ENCODE data around the gene EHMT2.
"Not testable (repeated sequence)": the region's sequence is repeated elsewhere in the genome, so short reads cannot be mapped to it uniquely, and the experiment has no call there.

EHMT2 gene

DNA sequence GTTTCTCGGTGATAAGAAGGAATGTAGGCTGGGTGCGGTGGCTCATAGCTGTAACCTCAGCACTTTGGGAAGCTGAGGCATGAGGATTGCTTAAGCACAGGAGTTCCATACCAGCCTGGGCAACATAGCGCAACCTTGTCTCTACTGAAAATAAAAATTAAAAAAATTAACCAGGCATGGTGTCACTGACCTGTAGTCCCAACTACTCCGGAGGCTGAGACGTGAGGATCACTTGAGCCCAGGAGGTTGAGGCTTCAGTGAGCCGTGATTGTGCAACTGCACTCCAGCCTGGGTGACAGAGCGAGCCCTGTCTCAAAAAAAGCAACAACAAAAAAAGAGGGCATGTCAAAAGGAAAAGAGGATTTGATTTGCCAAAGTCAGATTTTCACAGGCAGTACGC lies 38.8 kb downstream of the EHMT2 start:
- Histone ChIP-seq H3K27me3 (ENCODE audit: control insufficient read depth, insufficient read depth, low read length) (no peaks in the 10 kb centered on the region), H3K27ac (ENCODE audit: low read depth, low read length) (no peak overlapping the region), H3K9ac (ENCODE audit: low read length) (no peak overlapping the region), H3K4me3 (ENCODE audit: low read depth, low read length) (no peak overlapping the region), H3K4me1 (ENCODE audit: control insufficient read depth, insufficient read depth, low read length) (peaks cover 3% of the 10 kb centered on the region; the same call in 1 of the 2 replicates), H3K9me3 (ENCODE audit: control insufficient read depth, insufficient read depth, low read depth, low read length) (peaks cover 6% of the 10 kb centered on the region), H3K36me3 (ENCODE audit: control insufficient read depth, insufficient read depth, low read length) (peaks cover 30% of the 10 kb centered on the region)

DNA sequence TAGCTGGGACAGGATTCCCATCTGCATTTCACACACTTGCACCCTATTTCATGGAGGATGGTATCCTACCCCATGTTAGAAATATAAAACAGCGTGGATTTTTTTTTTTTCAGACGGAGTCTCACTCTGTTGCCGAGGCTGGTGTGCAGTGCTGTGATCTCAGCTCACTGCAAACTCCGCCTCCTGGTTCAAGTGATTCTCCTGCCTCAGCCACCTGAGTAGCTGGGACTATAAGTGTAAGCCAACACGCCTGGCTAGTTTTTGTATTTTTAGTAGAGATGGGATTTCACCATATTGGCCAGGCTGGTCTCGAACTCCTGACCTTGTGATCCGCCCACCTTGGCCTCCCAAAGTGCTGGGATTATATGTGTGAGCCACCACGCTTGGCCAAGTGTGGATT lies 39.7 kb downstream of the EHMT2 start:
- H3K9me3 ChIP-seq (ENCODE audit: control insufficient read depth, insufficient read depth, low read depth, low read length); H3K27me3 ChIP-seq (ENCODE audit: control insufficient read depth, insufficient read depth, low read length); H3K4me3 ChIP-seq (ENCODE audit: low read depth, low read length); H3K4me1 ChIP-seq (ENCODE audit: control insufficient read depth, insufficient read depth, low read length); H3K27ac ChIP-seq (ENCODE audit: low read depth, low read length); H3K9ac ChIP-seq (ENCODE audit: low read length): not testable (repeated sequence)
- peaks cover 30% of the 10 kb centered on the region for H3K36me3 ChIP-seq (ENCODE audit: control insufficient read depth, insufficient read depth, low read length)

DNA sequence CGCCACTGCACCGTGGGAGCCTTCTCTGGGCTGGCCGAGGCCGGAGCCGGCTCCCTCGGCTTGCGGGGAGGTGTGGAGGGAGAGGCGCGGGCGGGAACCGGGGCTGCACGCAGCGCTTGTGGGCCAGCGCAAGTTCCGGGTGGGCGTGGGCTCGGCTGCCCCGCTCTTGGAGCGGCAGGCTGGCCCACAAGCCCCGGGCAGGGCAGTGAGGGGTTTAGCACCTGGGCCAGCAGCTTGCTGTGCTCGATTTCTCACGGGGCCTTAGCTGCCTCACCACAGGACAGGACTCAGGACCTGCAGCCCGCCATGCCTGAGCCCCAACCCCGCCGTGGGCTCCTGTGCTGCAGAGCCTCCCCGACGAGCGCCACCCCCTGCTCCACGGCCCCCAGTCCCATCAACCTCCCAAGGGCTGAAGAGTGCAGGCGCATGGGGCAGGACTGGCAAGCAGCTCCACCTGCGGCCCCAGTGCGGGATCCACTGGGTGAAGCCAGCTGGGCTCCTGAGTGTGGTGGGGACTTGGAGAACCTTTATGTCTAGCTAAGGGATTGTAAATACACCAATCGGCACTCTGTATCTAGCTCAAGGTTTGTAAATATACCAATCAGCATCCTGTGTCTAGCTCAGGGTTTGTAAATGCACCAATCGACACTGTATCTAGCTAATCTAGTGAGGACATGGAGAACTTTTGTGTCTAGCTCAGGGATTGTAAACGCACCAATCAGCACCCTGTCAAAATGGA lies 45.3 kb downstream of the EHMT2 start:
- not testable (repeated sequence) for H3K4me3 ChIP-seq (ENCODE audit: low read depth, low read length); H3K4me1 ChIP-seq (ENCODE audit: control insufficient read depth, insufficient read depth, low read length); H3K36me3 ChIP-seq (ENCODE audit: control insufficient read depth, insufficient read depth, low read length); H3K9ac ChIP-seq (ENCODE audit: low read length); H3K27me3 ChIP-seq (ENCODE audit: control insufficient read depth, insufficient read depth, low read length); H3K27ac ChIP-seq (ENCODE audit: low read depth, low read length)
- peaks cover 11% of the 10 kb centered on the region for H3K9me3 ChIP-seq (ENCODE audit: control insufficient read depth, insufficient read depth, low read depth, low read length)

DNA sequence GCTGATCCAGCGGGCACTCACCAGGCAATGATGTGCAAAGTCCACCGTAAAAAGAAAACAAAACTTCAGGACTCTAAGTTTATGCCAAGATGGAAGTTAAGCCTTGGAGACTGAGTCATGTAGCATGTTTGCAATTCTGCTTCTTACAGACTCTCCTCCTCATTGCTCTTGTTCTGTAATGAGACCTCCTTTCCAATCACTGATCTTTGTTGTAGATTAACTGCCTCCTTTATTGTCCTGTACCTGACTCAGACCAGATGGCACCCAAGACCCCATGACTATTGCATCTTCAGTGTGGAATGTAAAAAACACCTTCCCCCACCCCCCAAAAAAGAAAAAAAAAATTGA lies 46.0 kb downstream of the EHMT2 start:
- Histone ChIP-seq H3K9ac (ENCODE audit: low read length) (no peak overlapping the region), H3K4me1 (ENCODE audit: control insufficient read depth, insufficient read depth, low read length) (no peaks in the 10 kb centered on the region)

DNA sequence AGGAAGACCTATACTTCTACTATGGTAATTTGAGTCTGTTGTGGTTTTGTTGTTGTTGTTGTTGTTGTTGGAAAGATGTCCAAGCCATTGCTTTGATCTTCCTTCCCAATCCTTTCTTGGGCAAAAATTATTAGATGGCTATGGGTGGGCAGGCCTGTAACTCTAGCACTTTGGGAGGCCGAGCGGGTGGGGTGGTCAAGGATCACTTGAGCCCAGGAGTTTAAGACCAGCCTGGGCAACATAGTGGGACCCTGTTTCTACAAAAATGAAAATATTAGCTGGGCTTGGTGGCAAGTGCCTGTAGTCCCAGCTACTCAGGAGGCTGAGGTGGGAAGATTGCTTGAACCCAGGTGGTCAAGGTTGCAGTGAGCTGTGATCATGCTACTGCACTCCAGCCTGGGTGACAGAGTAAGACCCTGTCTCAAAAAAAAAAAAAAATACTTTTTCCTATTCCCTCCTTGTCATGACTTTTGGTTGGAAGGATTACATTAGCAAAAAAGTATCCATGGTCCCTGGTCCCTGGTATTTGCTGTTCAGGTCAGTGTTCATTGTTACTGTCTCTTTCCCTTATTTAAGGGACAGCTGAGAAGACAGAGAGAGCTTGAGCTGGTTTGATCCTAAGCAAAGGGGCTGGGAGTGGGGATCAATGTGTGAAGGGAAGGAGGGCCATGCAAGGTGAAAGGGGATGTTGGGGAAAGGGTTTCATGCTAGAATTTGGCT lies 46.6 kb downstream of the EHMT2 start:
- Histone ChIP-seq H3K36me3 (ENCODE audit: control insufficient read depth, insufficient read depth, low read length) (no peaks in the 10 kb centered on the region; the same call in 1 of the 2 replicates), H3K4me1 (ENCODE audit: control insufficient read depth, insufficient read depth, low read length) (no peaks in the 10 kb centered on the region), H3K9me3 (ENCODE audit: control insufficient read depth, insufficient read depth, low read depth, low read length) (peaks cover 11% of the 10 kb centered on the region), H3K9ac (ENCODE audit: low read length) (no peak overlapping the region), H3K4me3 (ENCODE audit: low read depth, low read length) (no peak overlapping the region), H3K27me3 (ENCODE audit: control insufficient read depth, insufficient read depth, low read length) (no peaks in the 10 kb centered on the region), H3K27ac (ENCODE audit: low read depth, low read length) (no peak overlapping the region)

More for the DNA sequence above, 46.0 kb downstream of the EHMT2 start:
- no peaks in the 10 kb centered on the region; the same call in 1 of the 2 replicates for H3K36me3 ChIP-seq (ENCODE audit: control insufficient read depth, insufficient read depth, low read length)
- H3K27me3 ChIP-seq (ENCODE audit: control insufficient read depth, insufficient read depth, low read length), result no peaks in the 10 kb centered on the region
- no peak overlapping the region for H3K4me3 ChIP-seq (ENCODE audit: low read depth, low read length)
- no peak overlapping the region for H3K27ac ChIP-seq (ENCODE audit: low read depth, low read length)
- H3K9me3 ChIP-seq (ENCODE audit: control insufficient read depth, insufficient read depth, low read depth, low read length), result peaks cover 11% of the 10 kb centered on the region

DNA sequence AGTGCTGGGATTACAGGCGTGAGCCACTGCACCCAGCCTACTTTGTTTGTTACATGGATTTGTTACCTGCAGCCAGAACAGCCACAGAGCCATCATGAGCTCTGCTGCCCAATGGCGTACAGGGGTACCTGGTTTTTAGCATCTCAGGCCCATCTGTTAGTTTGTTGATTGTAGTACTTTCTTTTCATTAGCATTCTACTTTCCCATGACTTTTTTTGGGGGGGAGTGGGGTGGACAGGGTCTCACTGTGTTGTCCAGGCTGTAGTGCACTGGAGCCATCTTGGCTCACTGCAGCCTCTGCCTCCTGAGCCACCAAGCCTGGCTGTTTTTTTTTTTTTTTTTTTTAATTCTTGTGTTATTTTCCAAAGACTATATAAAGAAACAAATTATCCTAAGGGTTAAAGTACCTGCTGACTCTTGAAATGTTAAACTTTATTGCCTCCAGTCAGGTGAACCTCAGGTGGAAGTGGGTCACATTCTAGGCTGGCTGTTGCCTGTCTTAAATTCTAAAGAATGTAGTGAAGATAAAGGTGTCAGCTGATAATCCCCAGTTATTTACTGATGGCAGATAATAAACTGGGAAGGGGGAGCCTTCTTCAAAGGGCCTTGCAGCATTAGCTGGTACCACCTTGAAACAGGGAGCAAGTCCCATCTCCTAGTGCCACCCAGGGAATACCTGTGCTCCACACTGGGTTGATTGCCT lies 50.1 kb downstream of the EHMT2 start:
- H3K27me3 ChIP-seq (ENCODE audit: control insufficient read depth, insufficient read depth, low read length), result no peaks in the 10 kb centered on the region
- no peaks in the 10 kb centered on the region for H3K9me3 ChIP-seq (ENCODE audit: control insufficient read depth, insufficient read depth, low read depth, low read length)
- H3K36me3 ChIP-seq (ENCODE audit: control insufficient read depth, insufficient read depth, low read length), result no peaks in the 10 kb centered on the region
- H3K9ac ChIP-seq (ENCODE audit: low read length), result no peak overlapping the region
- H3K27ac ChIP-seq (ENCODE audit: low read depth, low read length), result no peak overlapping the region
- H3K4me1 ChIP-seq (ENCODE audit: control insufficient read depth, insufficient read depth, low read length), result no peaks in the 10 kb centered on the region
- no peak overlapping the region for H3K4me3 ChIP-seq (ENCODE audit: low read depth, low read length)

DNA sequence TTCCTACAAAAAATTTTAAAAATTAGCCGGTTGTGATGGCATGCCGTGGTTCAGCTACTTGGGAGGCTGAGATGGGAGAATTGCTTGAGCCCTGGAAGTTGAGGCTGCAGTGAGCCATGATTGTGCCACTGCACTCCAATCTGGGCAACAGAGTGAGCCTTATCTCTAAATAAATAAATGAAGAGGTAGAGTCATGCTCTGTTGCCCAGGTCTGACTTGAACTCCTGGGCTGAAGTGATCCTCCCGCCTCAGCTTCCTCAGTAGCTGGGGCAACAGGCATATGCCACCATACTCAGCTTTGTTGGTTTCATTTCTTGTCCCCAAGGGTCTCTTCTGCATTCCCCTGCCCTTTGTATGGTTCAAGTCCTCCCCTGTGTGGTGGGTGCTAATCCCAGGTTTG lies 53.0 kb downstream of the EHMT2 start:
- peaks cover 17% of the 10 kb centered on the region for H3K36me3 ChIP-seq (ENCODE audit: control insufficient read depth, insufficient read depth, low read length)
- no peaks in the 10 kb centered on the region for H3K4me1 ChIP-seq (ENCODE audit: control insufficient read depth, insufficient read depth, low read length)
- H3K27me3 ChIP-seq (ENCODE audit: control insufficient read depth, insufficient read depth, low read length), result no peaks in the 10 kb centered on the region
- H3K4me3 ChIP-seq (ENCODE audit: low read depth, low read length), result no peak overlapping the region
- no peak overlapping the region for H3K27ac ChIP-seq (ENCODE audit: low read depth, low read length)
- no peaks in the 10 kb centered on the region for H3K9me3 ChIP-seq (ENCODE audit: control insufficient read depth, insufficient read depth, low read depth, low read length)
- no peak overlapping the region for H3K9ac ChIP-seq (ENCODE audit: low read length)

DNA sequence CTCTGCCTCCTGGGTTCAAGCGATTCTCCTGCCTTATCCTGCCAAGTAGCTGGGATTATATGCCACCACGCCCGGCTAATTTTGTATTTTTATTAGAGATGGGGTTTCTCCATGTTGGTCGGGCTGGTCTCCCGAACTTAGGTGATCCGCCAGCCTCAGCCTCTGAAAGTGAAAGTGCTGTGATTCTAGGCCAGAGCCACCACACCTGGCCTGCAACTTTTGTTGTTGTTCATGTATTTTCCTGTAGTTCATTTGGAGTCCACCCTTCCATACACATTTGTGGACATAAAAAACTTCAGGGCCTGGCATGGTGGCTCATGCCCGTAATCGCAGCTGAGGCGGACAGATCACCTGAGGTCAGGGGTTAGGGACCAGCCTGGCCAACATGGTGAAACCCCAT lies 55.4 kb downstream of the EHMT2 start:
- H3K4me1 ChIP-seq (ENCODE audit: control insufficient read depth, insufficient read depth, low read length), result peaks cover 6% of the 10 kb centered on the region
- no peaks in the 10 kb centered on the region for H3K27me3 ChIP-seq (ENCODE audit: control insufficient read depth, insufficient read depth, low read length)
- H3K4me3 ChIP-seq (ENCODE audit: low read depth, low read length), result no peak overlapping the region
- H3K9ac ChIP-seq (ENCODE audit: low read length), result no peak overlapping the region
- no peaks in the 10 kb centered on the region for H3K9me3 ChIP-seq (ENCODE audit: control insufficient read depth, insufficient read depth, low read depth, low read length)
- no peak overlapping the region for H3K27ac ChIP-seq (ENCODE audit: low read depth, low read length)
- H3K36me3 ChIP-seq (ENCODE audit: control insufficient read depth, insufficient read depth, low read length), result peaks cover 41% of the 10 kb centered on the region

DNA sequence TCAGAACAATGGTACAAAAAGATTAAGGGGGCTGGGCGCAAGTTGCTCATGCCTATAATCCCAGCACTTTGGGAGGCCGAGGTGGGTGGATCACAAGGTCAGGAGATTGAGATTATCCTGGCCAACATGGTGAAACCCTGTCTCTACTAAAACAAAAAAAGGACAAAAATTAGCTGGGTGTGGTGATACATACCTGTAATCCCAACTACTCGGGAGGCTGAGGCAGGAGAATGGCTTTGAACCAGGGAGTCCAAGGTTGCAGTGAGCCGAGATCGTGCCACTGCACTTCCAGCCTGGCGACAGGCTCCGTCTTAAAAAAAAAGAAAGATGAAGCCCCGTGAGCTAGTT lies 57.7 kb downstream of the EHMT2 start:
- H3K9me3 ChIP-seq (ENCODE audit: control insufficient read depth, insufficient read depth, low read depth, low read length); H3K4me3 ChIP-seq (ENCODE audit: low read depth, low read length); H3K27me3 ChIP-seq (ENCODE audit: control insufficient read depth, insufficient read depth, low read length); H3K9ac ChIP-seq (ENCODE audit: low read length); H3K27ac ChIP-seq (ENCODE audit: low read depth, low read length): not testable (repeated sequence)
- Histone ChIP-seq H3K36me3 (ENCODE audit: control insufficient read depth, insufficient read depth, low read length) (peaks cover 63% of the 10 kb centered on the region), H3K4me1 (ENCODE audit: control insufficient read depth, insufficient read depth, low read length) (peaks cover 12% of the 10 kb centered on the region)

DNA sequence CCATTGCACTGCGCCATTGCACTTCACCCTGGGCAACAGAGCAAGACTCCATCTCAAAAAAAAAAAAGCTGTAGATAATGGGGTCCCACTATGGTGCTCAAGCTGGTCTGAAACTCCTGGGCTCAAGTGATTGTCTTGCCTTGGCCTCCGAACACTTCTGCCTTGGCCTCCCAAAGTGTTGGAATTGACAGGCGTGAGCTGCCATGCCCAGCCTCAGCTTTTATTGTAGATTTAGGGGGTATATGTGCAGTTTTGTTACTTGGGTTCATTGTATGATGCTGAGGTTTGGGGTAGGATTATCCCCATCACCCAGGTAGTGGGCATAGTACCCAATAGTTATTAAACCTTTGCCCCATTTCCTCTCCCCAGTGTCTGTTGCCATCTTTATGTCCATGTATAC lies 58.5 kb downstream of the EHMT2 start:
- Histone ChIP-seq H3K27me3 (ENCODE audit: control insufficient read depth, insufficient read depth, low read length) (no peaks in the 10 kb centered on the region), H3K36me3 (ENCODE audit: control insufficient read depth, insufficient read depth, low read length) (peaks cover 63% of the 10 kb centered on the region), H3K4me3 (ENCODE audit: low read depth, low read length) (peak overlapping the region; percentile 15; the same call in 1 of the 2 replicates), H3K4me1 (ENCODE audit: control insufficient read depth, insufficient read depth, low read length) (peaks cover 12% of the 10 kb centered on the region), H3K27ac (ENCODE audit: low read depth, low read length) (no peak overlapping the region), H3K9ac (ENCODE audit: low read length) (no peak overlapping the region), H3K9me3 (ENCODE audit: control insufficient read depth, insufficient read depth, low read depth, low read length) (no peaks in the 10 kb centered on the region)

DNA sequence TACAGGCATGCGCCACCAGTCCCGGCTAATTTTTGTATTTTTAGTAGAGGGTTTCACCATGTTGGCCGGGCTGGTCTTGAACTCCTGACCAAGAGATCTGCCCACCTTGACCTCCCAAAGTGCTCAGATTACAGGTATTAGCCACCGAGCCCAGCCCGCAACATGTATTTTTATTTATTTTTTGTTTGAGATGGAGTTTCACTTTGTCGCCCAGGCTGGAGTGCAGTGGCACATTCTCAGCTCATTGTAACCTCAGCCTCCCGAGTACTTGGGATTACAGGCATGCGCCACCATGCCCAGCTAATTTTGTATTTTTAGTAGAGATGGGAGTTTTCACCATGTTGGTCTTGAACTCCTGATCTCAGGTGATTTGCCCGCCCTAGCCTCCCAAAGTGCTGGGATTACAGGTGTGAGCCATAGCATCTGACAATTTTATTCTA lies 59.4 kb downstream of the EHMT2 start:
- H3K9me3 ChIP-seq (ENCODE audit: control insufficient read depth, insufficient read depth, low read depth, low read length); H3K27ac ChIP-seq (ENCODE audit: low read depth, low read length); H3K9ac ChIP-seq (ENCODE audit: low read length); H3K27me3 ChIP-seq (ENCODE audit: control insufficient read depth, insufficient read depth, low read length): not testable (repeated sequence)
- Histone ChIP-seq H3K36me3 (ENCODE audit: control insufficient read depth, insufficient read depth, low read length) (peaks cover 63% of the 10 kb centered on the region), H3K4me3 (ENCODE audit: low read depth, low read length) (peak overlapping the region; percentile 99), H3K4me1 (ENCODE audit: control insufficient read depth, insufficient read depth, low read length) (peaks cover 12% of the 10 kb centered on the region)

Measured in HUES6 (cell line).